ENCODE data around the gene GAPDH. TPM values are rescaled to one million over a fixed set of nuclear protein-coding genes. Genes with fewer than 3 reads are reported as not detected.
"Not testable (repeated sequence)": the region's sequence is repeated elsewhere in the genome, so short reads cannot be mapped to it uniquely, and the experiment has no call there.

GAPDH gene
- 1,000 to 10,000 TPM; 5,691 to 5,753 TPM for total RNA-seq

DNA sequence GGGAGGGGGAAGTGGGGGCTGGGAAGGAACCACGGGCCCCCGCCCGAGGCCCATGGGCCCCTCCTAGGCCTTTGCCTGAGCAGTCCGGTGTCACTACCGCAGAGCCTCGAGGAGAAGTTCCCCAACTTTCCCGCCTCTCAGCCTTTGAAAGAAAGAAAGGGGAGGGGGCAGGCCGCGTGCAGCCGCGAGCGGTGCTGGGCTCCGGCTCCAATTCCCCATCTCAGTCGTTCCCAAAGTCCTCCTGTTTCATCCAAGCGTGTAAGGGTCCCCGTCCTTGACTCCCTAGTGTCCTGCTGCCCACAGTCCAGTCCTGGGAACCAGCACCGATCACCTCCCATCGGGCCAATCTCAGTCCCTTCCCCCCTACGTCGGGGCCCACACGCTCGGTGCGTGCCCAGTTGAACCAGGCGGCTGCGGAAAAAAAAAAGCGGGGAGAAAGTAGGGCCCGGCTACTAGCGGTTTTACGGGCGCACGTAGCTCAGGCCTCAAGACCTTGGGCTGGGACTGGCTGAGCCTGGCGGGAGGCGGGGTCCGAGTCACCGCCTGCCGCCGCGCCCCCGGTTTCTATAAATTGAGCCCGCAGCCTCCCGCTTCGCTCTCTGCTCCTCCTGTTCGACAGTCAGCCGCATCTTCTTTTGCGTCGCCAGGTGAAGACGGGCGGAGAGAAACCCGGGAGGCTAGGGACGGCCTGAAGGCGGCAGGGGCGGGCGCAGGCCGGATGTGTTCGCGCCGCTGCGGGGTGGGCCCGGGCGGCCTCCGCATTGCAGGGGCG is at the start of gene GAPDH:
Gene GAPDH (plus strand): TSS at position 595 of the 772 bp plus-strand sequence. CDS start 316 bp downstream, outside the sequence.
- Mint-ChIP-seq H3K27me3 (no peaks in the 10 kb centered on the region), H3K9me3 (no peaks in the 10 kb centered on the region), H3K36me3 (ENCODE audit: low read depth) (peaks cover 90% of the 10 kb centered on the region), H3K4me3 (peak within 1 kb of the TSS; percentile 96), H3K4me1 (peaks cover 53% of the 10 kb centered on the region), H3K27ac (peak within 1 kb of the TSS; percentile 97)
- ChIA-PET CTCF (interaction anchor here (0.6 to 3.3 kb wide), 8 partner anchors 24 to 142 kb away, joined by 3 to 13 read pairs (median 6); partner anchors contain the start of genes MRPL51 and VAMP1), POLR2A (interaction anchor here (0.6 to 7.9 kb wide), 33 partner anchors 8 to 412 kb away, joined by 3 to 201 read pairs (median 7); partner anchors contain the start of genes C12orf57, CD27, CD4 and CDCA3)
- DNase-seq = peak; percentile 93

DNA sequence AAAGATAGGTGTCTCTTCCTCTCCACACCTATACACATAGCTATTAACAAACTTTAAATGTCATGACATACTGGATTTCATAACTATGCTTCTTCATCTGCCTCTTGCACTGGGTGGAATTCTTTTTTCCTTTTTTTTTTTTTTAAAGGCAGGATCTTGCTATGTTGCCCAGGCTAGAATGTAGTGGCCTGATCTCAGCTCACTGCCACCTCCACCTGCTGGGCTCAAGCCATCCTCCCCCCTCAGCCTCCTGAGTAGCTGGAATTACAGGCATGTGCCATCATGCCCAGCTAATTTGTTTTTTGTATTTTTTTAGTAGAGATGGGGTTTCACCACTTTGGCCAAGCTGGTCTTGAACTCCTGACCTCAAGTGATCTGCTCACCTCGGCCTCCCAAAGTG is 46.1 kb upstream of the GAPDH start:
- Mint-ChIP-seq H3K4me3 (no peak overlapping the region), H3K27me3 (peaks cover 4% of the 10 kb centered on the region), H3K9me3 (no peaks in the 10 kb centered on the region), H3K36me3 (ENCODE audit: low read depth) (peaks cover 19% of the 10 kb centered on the region), H3K27ac (no peak overlapping the region), H3K4me1 (peaks cover 14% of the 10 kb centered on the region)
- DNase-seq = no peak
- CTCF ChIA-PET = interaction anchor here (0.6 to 2.7 kb wide), 5 partner anchors 17 to 153 kb away, joined by 3 to 12 read pairs (median 5); partner anchors contain the start of gene VAMP1
- POLR2A ChIA-PET = interaction anchor here (0.8 to 10.2 kb wide), 3 partner anchors 12 to 153 kb away, joined by 3 to 163 read pairs (median 3); partner anchors contain the start of gene VAMP1

DNA sequence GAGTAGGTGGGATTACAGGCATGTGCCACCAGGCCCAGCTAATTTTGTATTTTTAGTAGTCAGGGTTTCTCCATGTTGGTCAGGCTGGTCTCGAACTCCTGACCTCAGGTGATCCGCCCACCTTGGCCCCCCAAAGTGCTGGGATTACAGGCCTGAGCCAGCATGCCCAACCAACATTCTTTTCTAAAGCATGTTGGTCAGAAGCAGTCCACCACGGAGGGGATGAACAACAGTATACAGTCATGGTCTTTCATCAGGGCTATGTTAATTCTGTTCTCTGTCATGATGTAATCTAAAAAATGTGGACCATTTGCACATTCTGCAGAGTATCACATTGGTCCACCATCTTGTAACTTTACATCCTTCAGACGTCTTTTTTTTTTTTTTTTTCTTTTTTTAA is 44.9 kb upstream of the GAPDH start:
- DNase-seq = no peak
- H3K27me3 Mint-ChIP-seq = no peaks in the 10 kb centered on the region
- no peak overlapping the region for H3K27ac Mint-ChIP-seq
- no peaks in the 10 kb centered on the region for H3K9me3 Mint-ChIP-seq
- ChIA-PET CTCF (no interaction called here), POLR2A (interaction anchor here (0.7 to 10.2 kb wide), 3 partner anchors 11 to 154 kb away, joined by 3 to 163 read pairs (median 4); partner anchors contain the start of gene VAMP1)
- H3K4me1 Mint-ChIP-seq = peaks cover 14% of the 10 kb centered on the region
- peaks cover 21% of the 10 kb centered on the region for H3K36me3 Mint-ChIP-seq (ENCODE audit: low read depth)
- no peak overlapping the region for H3K4me3 Mint-ChIP-seq

DNA sequence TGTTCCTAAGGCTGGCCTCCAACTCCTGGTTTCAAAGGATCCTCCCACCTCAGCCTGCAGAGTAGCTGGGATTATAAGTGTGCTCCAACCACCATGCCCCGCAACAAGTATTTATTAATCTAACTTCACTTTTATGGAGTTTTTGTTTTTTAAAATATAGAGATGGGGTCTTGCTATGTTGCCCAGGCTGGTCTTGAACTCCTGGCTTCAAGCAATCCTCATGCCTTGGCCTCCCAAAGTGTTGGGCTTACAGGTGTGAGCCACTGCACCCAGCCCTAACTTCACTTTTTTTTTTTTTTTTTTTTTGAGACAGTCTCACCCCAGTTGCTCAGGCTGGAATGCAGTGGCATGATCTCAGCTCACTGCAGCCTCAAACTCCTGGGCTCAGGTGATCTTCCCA is 43.6 kb upstream of the GAPDH start:
- not testable (repeated sequence) for H3K4me3 Mint-ChIP-seq, H3K27me3 Mint-ChIP-seq, H3K27ac Mint-ChIP-seq, DNase-seq, H3K9me3 Mint-ChIP-seq
- ChIA-PET POLR2A (interaction anchor here (3.2 to 10.2 kb wide), 2 partner anchors 20 to 27 kb away, joined by 68 to 163 read pairs; partner anchors contain the start of gene VAMP1), CTCF (interaction anchor here (1.2 kb wide), 1 partner anchor 59 kb away, joined by 3 read pairs; no protein-coding TSS in a partner anchor)
- Mint-ChIP-seq H3K4me1 (peaks cover 23% of the 10 kb centered on the region), H3K36me3 (ENCODE audit: low read depth) (peaks cover 33% of the 10 kb centered on the region)

DNA sequence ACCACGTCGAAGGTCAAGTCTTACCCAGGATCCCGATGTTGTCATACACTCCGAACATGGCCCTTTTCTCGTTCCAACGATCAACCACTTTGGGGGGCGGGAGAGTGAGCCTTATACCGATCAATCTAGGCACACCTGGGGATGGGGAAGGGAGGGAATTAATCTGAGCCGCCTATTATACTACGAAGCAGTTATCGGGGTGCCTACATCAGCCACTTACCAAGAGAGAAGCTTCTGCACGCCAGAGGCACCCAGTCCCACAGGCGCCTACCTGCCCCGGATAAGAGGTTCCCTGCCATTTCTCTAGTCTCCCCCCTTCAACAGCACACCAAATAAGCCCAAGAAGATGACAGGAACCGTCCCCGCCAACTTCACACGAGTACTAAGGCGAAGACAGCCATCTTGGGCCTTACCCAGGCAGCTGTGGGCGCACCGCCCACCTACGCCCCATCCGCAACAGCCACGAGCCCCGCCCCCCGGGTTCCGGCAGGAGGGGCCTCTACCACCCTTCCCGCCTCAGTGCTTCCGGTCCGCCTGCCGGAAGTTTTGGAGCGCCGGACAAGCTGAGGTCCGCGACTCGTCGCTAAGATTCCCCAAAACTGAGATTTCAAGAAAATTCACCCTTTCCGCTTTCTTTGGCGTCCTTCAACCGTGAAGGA is 41.4 kb upstream of the GAPDH start, which contains the start of gene MRPL51:
Gene MRPL51 (minus strand): TSS at position 425 of the 659 bp plus-strand sequence. CDS start 126 bp downstream, at position 299.
- Mint-ChIP-seq H3K27me3 (no peaks in the 10 kb centered on the region), H3K9me3 (no peaks in the 10 kb centered on the region), H3K36me3 (ENCODE audit: low read depth) (peaks cover 48% of the 10 kb centered on the region), H3K27ac (peak within 1 kb of the TSS; percentile 98), H3K4me1 (peaks cover 40% of the 10 kb centered on the region), H3K4me3 (peak within 1 kb of the TSS; percentile 96)
- CTCF ChIA-PET = interaction anchor here (0.7 to 2.2 kb wide), 11 partner anchors 19 to 260 kb away, joined by 3 to 8 read pairs (median 4); partner anchors contain the start of genes GAPDH, MLF2, NOP2 and VAMP1
- DNase-seq = peak; percentile 96
- POLR2A ChIA-PET = interaction anchor here (0.6 to 10.2 kb wide), 40 partner anchors 9 to 433 kb away, joined by 3 to 163 read pairs (median 4); partner anchors contain the start of genes CD27, CDCA3, COPS7A and GAPDH

DNA sequence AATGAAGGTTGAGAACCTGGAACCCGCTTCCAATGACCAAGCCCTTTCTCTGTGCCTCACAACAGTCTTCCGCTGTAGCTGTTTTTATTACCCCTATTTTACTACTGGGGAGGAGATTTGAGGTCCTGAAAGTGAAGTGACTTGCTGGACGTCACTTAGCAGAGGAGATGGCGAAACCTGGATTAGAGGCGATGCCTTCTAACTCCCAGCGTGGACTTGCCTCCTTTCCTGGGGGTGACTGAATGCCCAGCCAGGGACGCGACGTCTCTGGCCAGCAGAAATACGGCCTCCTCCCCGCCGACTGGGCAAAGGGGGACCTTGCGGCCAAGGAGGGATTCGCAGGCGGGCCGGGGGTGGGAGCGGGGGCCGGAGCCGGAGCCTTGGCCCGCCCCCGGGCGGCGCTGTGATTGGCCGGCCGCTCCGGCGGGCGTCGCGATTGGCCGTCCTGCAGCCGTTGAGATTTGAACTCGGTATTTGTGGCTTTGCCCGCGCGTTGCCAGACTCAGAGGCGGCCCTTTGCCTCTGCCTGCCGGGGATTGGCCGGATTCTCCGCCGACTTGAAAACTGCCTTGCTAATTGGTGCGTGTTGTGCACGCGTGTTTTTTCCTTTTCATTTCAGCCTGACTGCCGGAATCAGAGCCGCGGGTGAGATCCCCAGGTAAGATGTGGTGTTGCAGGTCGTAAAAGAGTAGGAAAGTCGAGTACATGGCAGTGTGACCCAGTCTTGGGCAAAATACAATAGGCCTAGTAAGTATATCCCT is 40.6 kb upstream of the GAPDH start, which contains the start of gene NCAPD2:
Gene NCAPD2 (plus strand): TSS at position 606 of the 761 bp plus-strand sequence. CDS start 997 bp downstream, outside the sequence.
- POLR2A ChIA-PET = interaction anchor here (0.7 to 10.2 kb wide), 39 partner anchors 10 to 379 kb away, joined by 3 to 163 read pairs (median 4); partner anchors contain the start of genes CD27, CDCA3, COPS7A and GAPDH
- Mint-ChIP-seq H3K27me3 (no peaks in the 10 kb centered on the region), H3K4me3 (peak within 1 kb of the TSS; percentile 96), H3K4me1 (peaks cover 44% of the 10 kb centered on the region), H3K27ac (peak within 1 kb of the TSS; percentile 98), H3K36me3 (ENCODE audit: low read depth) (peaks cover 53% of the 10 kb centered on the region), H3K9me3 (no peaks in the 10 kb centered on the region)
- CTCF ChIA-PET = interaction anchor here (0.6 to 3.4 kb wide), 14 partner anchors 19 to 75 kb away, joined by 3 to 17 read pairs (median 4); partner anchors contain the start of genes GAPDH, NOP2, TAPBPL and VAMP1
- peak; percentile 98 for DNase-seq

DNA sequence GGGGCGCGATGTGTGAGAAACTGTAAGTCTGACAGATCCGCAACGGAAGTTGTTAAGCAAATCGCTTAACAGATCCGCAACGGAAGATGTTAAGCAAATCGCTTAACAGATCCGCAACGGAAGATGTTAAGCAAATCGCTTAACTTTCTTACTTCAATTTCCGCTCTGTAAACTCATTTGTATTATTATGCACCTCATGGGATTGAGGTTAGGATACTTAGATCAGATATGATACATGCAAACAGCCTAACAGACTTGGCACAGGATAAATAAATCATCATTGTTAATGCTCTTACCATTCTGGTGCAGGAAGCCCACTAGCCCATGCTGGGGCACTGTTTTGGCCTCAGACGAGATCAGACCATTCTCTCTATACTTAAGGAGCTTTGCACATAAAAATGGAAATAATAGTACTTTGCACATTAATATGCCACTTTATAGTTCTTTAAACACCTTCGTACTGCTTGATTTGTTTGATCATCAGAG is 40.0 kb upstream of the GAPDH start:
- ChIA-PET CTCF (interaction anchor here (0.6 to 3.4 kb wide), 10 partner anchors 11 to 74 kb away, joined by 3 to 17 read pairs (median 4); partner anchors contain the start of genes GAPDH, NOP2, TAPBPL and VAMP1), POLR2A (interaction anchor here (0.7 to 10.2 kb wide), 12 partner anchors 15 to 230 kb away, joined by 3 to 163 read pairs (median 6); partner anchors contain the start of genes COPS7A, GAPDH, IFFO1 and TAPBPL)
- H3K27ac Mint-ChIP-seq = peak overlapping the region; percentile 98
- H3K27me3 Mint-ChIP-seq = no peaks in the 10 kb centered on the region
- H3K9me3 Mint-ChIP-seq = no peaks in the 10 kb centered on the region
- H3K4me1 Mint-ChIP-seq = peaks cover 44% of the 10 kb centered on the region
- H3K4me3 Mint-ChIP-seq = peak overlapping the region; percentile 96
- DNase-seq = no peak
- H3K36me3 Mint-ChIP-seq (ENCODE audit: low read depth) = peaks cover 58% of the 10 kb centered on the region

DNA sequence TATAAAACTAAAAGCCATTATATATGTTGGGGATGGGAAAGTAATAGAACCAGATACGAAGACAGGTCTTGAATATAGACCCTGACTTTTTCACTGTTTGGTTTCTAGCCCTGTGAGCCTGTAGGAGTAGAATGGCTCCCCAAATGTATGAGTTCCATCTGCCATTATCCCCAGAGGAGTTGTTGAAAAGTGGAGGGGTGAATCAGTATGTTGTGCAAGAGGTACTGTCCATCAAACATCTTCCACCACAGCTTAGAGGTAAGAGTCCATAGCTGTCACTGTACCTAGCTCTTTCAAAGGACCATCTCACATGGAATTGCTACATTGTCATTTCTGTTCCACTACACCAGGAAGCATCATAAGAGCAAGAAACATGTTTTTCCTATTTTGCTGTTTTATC is 39.3 kb upstream of the GAPDH start:
- DNase-seq = no peak
- CTCF ChIA-PET = interaction anchor here (0.7 to 3.4 kb wide), 11 partner anchors 10 to 70 kb away, joined by 3 to 17 read pairs (median 4); partner anchors contain the start of genes GAPDH, TAPBPL and VAMP1
- peak overlapping the region; percentile 98 for H3K27ac Mint-ChIP-seq
- peak overlapping the region; percentile 96 for H3K4me3 Mint-ChIP-seq
- peaks cover 58% of the 10 kb centered on the region for H3K36me3 Mint-ChIP-seq (ENCODE audit: low read depth)
- H3K4me1 Mint-ChIP-seq = peaks cover 44% of the 10 kb centered on the region
- H3K9me3 Mint-ChIP-seq = no peaks in the 10 kb centered on the region
- POLR2A ChIA-PET = interaction anchor here (0.7 to 10.2 kb wide), 11 partner anchors 15 to 160 kb away, joined by 3 to 163 read pairs (median 5); partner anchors contain the start of genes GAPDH, IFFO1, TAPBPL and VAMP1
- no peaks in the 10 kb centered on the region for H3K27me3 Mint-ChIP-seq

DNA sequence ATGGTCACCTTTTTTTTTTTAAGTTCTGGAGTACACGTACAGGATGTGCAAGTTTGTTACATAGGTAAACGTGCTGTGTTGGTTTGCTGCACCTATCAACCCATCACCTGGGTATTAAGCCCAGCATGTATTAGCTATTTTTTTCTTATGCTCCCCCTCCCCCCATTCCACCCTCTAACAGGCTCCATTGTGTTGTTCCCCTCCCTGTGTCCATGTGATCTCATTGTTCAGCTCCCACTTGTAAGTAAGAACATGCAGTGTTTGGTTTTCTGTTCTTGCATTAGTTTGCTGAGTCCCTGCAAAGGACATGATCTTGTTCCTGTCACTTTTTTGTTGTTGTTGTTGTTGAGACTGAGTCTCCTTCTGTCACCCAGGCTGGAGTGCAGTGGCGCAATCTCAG is 37.0 kb upstream of the GAPDH start:
- Mint-ChIP-seq H3K36me3 (ENCODE audit: low read depth) (peaks cover 45% of the 10 kb centered on the region), H3K4me1 (peaks cover 35% of the 10 kb centered on the region), H3K27ac (peak overlapping the region; percentile 44)
- not testable (repeated sequence) for H3K9me3 Mint-ChIP-seq, DNase-seq, H3K4me3 Mint-ChIP-seq, H3K27me3 Mint-ChIP-seq
- POLR2A ChIA-PET = interaction anchor here (1.5 to 10.2 kb wide), 4 partner anchors 27 to 74 kb away, joined by 4 to 163 read pairs (median 33); partner anchors contain the start of genes GAPDH and VAMP1
- CTCF ChIA-PET = interaction anchor here (1.3 to 3.4 kb wide), 2 partner anchors 27 to 41 kb away, joined by 3 to 17 read pairs; partner anchors contain the start of gene VAMP1

DNA sequence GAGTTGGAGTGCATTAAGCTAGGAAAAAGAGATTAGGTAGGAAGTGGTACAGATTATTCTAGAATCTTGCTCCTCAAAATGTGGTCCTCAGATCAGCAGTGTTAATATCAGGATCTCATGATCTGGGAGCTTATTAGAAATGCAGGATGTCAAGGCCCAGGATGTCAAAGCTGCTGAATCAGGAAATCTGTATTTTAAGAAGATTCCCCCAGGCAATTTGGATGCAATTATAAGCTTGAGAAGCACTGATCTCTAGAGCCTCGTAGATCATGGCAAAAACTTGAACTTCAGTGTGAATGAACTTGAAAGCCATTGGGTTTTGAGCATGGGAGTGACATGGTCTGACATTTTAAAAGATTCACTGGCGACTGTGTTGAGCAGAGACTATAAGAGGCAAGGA is 33.9 kb upstream of the GAPDH start:
- no peak overlapping the region for H3K4me3 Mint-ChIP-seq
- DNase-seq = no peak
- ChIA-PET POLR2A (interaction anchor here (0.9 to 2.1 kb wide), 6 partner anchors 9 to 35 kb away, joined by 3 to 9 read pairs (median 4); partner anchors contain the start of genes GAPDH and VAMP1), CTCF (interaction anchor here (1.8 to 2.7 kb wide), 2 partner anchors 38 to 77 kb away, joined by 5 to 10 read pairs; no protein-coding TSS in a partner anchor)
- H3K4me1 Mint-ChIP-seq = peaks cover 26% of the 10 kb centered on the region
- H3K9me3 Mint-ChIP-seq = no peaks in the 10 kb centered on the region
- no peak overlapping the region for H3K27ac Mint-ChIP-seq
- H3K27me3 Mint-ChIP-seq = no peaks in the 10 kb centered on the region
- peaks cover 37% of the 10 kb centered on the region for H3K36me3 Mint-ChIP-seq (ENCODE audit: low read depth)

Measured in activated CD4-positive, alpha-beta memory T cell treated with anti-CD3 and anti-CD28 coated beads, Interleukin-2, amount 10 ng/mL, durations not matched to agents 7 days and 5 days (primary cell).